ENCODE measurements around the gene AQP10.

DNA sequence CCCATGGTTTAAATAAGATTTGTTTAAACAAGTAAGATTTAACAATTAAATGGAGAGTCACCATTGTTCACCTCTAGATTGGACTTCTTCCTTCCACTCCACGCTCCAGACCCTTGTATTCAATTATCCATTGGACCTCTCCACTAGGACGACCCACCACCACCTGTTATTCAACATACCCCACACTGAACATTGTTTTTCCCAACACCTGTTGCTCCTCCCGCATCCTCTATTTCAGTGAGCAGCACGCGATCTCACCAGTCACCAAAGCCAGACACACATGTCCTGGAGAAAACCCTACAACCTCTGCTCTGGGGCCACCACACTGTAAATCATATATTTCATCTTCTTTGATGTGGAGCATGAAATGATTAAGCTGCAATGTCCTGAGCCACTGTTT, 33.1 kb downstream of the AQP10 start:
- TF ChIP-seq SNRNP70 (optimal IDR thresholded peaks at IDR 0.05; ENCODE audit: low read depth, low read length) (no peak), ZNF76 (CRISPR knock-in tag; IDR thresholded peaks at IDR 0.05; ENCODE audit: borderline replicate concordance) (no peak), PML (IDR thresholded peaks at IDR 0.05; ENCODE audit: low read length) (no peak), POLR2AphosphoS5 (IDR thresholded peaks at IDR 0.05; ENCODE audit: control insufficient read depth, insufficient read depth, low read depth, low read length) (no peak), FOXA1 (IDR thresholded peaks at IDR 0.05; ENCODE audit: borderline replicate concordance) (no peak)
- TF ChIP-seq, protein P1, sequence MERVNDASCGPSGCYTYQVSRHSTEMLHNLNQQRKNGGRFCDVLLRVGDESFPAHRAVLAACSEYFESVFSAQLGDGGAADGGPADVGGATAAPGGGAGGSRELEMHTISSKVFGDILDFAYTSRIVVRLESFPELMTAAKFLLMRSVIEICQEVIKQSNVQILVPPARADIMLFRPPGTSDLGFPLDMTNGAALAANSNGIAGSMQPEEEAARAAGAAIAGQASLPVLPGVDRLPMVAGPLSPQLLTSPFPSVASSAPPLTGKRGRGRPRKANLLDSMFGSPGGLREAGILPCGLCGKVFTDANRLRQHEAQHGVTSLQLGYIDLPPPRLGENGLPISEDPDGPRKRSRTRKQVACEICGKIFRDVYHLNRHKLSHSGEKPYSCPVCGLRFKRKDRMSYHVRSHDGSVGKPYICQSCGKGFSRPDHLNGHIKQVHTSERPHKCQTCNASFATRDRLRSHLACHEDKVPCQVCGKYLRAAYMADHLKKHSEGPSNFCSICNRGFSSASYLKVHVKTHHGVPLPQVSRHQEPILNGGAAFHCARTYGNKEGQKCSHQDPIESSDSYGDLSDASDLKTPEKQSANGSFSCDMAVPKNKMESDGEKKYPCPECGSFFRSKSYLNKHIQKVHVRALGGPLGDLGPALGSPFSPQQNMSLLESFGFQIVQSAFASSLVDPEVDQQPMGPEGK (CRISPR knock-in tag; IDR thresholded peaks at IDR 0.05; ENCODE audit: borderline replicate concordance), result no peak
